CD4-positive, alpha-beta T cell treated with Interleukin-10 for 1 hour (primary cell): Measurements from ENCODE around the gene NPIPB2.
"Not testable (repeated sequence)": the region's sequence is repeated elsewhere in the genome, so short reads cannot be mapped to it uniquely, and the experiment has no call there.

Source experiments
- DNase-seq: peaks from one replicate; pipeline ENCODE4 v3.0.0-alpha.2; 2020

The NPIPB2 gene

DNA sequence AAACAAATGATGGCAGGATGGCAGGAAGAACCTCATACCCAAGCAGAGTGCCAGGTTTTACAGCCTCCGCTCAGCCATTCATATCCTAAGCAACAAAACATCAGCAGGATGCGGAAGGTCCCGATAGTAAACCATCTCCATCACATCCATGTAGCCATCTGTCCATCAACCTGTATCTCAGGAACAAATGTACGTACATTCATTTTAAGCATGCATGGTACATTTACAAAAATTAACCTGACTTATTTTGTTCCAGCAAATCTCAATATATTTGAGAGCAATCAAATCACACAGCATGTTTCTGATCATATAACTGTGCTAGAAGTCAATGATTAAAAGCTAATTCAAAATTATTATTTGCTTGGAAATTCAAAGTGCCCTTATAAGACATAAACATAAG is at the start of gene NPIPB2:
Gene NPIPB2, minus strand, starts transcription at position 101 of the 400 bp plus-strand sequence. Its CDS starts 0 bp downstream, at position 101.
- not testable (repeated sequence) for DNase-seq

DNA sequence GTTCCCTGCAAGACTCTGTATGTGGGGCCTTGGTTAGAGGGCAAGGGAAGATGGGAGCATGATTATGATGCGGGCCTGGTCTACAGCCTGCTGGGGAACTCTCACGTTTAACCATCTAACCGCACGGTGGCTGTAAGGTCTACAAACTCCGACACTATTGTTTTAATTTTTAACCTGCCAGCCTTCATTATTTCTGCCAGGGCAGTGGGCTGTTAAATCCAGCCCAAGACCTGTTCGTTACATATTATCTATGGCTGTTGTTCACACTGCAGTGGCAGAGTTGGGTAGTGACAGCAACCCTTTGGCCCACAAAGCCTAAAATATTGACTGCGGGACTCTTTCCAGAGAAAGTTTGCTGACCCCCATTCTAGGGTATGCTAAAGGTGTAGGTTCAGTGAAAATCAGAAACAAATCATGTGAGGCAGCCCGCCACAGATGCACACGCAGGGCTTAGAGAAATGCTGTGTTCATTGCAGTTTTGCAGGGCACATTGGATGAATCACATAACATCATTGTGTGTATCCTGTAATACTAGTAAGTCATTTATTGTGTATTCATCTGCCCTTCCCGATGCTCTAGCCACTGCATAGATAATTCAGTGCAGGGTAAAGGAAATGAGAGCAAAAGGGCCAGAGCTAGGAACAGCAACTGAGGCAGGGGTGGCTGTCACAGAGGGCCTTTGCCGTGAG is 49.0 kb upstream of the NPIPB2 start:
- DNase-seq = no peak

- DNase-seq = no peak
Measured at GRCh38 chr16:11988258-11988978, 46.6 kb upstream of the NPIPB2 start.

- no peak for DNase-seq
Measured at GRCh38 chr16:11986521-11987057, 44.7 kb upstream of the NPIPB2 start.

DNA sequence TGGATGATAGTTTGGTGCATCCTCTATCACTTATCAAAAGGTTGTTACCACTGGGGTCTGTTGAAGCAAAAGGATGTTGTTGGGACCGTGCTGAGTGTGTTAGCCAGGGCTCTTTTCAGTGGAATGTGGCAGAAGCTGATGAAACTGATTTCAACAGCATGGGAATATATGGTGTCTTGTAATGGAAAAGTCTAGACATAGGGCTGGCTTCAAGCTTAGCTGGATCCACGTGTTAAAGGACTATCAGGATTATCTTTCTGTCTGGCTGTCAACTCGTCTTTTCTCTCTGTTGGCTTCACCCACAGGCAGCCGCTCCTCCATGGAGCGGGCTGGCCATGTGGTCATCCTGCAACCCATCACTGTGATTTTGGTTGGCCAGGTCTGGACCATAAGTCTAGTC is 43.4 kb upstream of the NPIPB2 start:
- no peak for DNase-seq

DNA sequence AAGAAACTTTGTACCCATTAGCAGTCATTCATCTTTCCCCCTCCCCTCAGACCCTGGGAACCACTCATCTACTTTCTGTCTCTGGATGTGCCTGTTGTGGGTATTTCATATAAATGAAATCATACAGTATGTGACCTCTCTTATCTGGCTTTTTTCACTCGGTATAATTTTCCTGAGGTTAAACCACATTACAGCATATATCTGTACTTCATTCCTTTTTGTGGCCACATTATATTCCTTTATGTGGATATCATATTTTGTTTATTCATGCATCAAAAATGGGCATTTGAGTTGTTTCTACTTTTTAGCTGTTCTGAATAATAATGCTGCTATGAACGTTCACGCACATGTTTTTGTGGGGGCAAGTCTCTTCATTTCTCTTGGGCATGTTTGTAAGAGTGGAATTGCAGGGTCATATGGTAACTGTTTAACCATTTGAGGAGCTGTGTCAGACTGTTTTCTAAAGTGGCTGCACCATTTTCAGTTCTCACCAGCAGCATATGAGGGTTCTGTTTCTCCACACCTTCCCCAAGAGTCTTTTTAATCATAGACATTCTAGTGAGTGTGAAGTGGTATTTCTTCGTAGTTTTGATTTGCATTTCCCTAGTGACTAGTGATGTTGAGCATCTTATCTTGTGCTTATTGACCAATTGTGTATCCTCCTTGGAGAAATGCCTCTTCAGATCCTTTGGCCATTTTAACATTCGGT is 38.4 kb upstream of the NPIPB2 start:
- DNase-seq = no peak

DNA sequence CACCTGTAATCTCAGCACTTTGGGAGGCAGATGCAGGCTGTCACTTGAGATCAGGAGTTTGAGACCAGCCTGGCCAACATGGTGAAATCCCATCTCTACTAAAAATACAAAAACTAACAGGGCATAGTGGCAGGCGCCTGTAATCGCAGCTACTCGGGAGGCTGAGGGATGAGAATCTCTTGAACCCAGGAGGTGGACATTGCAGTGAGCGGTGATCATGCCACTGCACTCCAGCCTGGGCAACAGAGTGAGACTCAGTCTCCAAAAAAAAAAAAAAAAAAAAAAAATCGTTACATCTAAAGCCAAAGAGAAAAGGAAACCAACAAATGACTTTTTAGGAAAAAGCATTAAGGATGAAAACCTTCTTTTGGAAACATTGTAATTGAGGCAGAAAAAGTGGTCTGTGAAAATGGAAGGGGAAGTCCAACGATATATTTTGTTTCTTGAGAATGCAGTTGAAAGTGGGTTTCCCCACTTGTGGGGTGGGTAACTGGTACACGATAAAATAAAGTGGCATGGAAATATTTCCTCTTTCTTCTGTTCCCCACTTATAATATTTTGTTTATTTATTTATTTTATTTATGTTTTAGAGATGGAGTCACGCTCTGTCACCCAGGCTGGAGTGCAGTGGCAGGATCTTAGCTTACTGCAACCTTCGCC is 37.3 kb upstream of the NPIPB2 start:
- no peak for DNase-seq

GRCh38 chr16:11978080-11978479 is 36.2 kb upstream of the NPIPB2 start:
- no peak for DNase-seq

GRCh38 chr16:11977376-11978041 is 35.7 kb upstream of the NPIPB2 start:
- no peak for DNase-seq

GRCh38 chr16:11976850-11977375 is 35.1 kb upstream of the NPIPB2 start:
- DNase-seq = no peak

DNA sequence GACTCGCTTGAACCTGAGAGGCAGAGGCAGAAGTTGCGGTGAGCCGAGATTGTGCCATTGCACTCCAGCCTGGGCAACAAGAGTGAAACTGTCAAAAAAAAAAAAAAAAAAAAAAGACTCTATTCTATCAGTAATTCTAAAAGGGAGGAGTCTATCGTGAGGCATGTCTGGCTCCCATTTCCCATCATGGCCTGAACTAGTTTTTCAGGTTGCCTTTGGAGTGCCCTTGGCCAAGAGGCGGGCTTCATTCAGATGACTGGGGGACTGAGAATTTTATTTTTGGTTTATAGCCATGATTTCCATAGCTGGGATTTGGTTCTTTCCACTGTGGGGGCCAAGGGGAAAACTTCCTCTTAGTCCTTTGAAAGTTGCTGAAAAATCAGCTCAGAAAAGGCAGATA is 31.2 kb upstream of the NPIPB2 start:
- DNase-seq = no peak

DNA sequence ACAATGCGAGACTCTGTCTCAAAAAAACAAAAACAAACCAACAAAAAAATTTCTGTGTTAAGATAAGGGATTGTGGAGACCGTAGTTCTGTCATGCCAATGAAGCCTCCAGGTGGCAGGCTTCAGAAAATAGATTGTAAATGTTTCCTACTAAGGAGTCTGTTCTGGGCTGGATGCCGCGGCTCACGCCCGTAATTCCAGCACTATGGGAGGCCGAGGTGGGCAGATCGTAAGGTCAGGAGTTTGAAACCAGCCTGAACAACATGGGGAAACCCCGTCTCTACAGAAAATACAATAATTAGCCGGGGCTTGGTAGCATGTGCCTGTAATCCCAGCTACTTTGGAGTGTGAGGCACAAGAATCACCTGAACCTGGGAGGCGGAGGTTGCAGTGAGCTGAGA is 30.3 kb upstream of the NPIPB2 start:
- DNase-seq = no peak

DNA sequence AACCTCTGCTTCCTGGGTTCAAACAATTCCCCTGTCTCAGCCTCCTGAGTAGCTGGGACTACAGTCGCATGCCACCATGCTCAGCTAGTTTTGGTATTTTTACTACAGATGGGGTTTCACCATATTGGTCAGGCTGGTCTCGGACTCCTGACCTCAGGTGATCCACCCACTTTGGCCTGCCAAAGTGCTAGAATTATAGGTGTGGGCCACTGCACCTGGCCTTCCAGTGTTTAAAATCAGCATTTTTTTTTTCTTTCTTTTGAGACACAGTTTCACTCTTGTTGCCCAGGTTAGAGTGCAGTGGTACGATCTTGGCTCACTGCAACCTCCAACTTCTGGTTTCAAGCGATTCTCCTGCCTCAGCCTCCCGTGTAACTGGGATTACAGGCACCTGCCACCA is 28.4 kb upstream of the NPIPB2 start:
- not testable (repeated sequence) for DNase-seq

GRCh38 chr16:11968577-11968976 is 26.7 kb upstream of the NPIPB2 start:
- DNase-seq = no peak

DNA sequence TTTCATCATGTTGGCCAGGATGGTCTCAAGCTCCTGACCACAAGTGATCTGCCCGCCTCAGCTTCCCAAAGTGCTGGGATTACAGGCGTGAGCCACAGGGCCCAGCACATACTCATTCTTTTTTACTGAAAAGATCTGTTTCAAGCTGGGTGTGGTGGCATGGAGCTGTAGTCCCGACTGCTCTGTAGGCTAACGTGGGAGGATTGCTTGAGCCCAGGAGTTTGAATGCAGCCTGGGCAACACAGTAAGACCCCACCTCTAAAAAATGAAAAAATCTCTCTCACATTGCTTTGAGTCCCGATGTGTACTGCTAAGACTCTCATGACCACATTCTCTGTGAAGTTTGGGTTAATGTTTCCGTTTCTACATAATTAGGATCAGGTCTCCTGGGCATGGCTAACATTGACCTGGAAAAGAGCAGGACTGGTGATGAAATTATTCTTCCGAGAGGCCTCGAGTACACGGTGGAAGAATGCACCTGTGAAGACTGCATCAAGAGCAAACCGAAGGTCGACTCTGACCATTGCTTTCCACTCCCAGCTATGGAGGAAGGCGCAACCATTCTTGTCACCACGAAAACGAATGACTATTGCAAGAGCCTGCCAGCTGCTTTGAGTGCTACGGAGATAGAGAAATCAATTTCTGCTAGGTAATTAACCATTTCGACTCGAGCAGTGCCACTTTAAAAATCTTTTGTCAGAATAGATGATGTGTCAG is 25.5 kb upstream of the NPIPB2 start:
- DNase-seq = no peak

DNA sequence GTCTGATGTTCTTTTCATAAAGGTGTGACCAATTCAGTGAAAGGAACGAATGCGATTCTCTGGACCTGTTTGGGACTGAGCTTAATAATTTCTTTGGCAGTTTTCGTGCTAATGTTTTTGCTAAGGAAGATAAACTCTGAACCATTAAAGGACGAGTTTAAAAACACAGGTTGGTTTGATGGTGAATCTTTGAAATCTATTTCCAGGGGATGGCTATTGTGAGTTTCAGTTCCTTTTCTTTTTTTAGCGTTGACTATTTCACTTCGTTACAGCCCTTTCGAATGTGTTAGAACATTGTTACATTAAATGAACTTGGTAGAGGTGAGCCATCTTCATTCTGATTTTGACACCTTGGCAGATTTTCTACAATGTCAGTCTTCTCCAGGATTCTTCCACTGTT is 24.3 kb upstream of the NPIPB2 start:
- no peak for DNase-seq

DNA sequence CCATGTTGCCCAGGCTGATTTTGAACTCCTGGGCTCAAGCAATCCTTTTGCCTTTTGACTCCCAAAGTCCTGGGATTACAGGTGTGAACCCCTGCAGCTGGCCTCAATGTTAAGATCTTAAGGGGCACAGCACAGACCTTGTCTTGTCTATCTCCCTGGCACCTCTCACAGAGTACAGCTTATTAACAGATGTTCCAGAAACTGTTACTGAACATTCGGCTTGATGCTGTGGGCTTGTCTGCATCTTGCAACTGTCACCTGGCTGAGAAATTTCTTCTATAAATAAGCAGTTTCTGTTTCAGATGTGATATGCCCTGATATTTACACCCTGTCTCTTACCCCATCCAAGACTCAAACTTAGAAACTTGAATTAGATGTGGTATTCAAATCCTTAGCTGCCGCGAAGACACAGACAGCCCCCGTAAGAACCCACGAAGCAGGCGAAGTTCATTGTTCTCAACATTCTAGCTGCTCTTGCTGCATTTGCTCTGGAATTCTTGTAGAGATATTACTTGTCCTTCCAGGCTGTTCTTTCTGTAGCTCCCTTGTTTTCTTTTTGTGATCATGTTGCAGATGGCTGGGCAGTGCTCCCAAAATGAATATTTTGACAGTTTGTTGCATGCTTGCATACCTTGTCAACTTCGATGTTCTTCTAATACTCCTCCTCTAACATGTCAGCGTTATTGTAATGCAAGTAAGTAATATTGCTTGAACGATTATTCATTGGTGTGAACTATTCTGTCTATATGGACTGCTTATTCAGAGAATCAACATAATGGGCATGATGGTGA is 23.1 kb upstream of the NPIPB2 start, which contains the start of gene TNFRSF17:
Gene TNFRSF17, plus strand, starts transcription at position 450 of the 791 bp plus-strand sequence. Its CDS starts 115 bp downstream, at position 565.
- no peak for DNase-seq

DNA sequence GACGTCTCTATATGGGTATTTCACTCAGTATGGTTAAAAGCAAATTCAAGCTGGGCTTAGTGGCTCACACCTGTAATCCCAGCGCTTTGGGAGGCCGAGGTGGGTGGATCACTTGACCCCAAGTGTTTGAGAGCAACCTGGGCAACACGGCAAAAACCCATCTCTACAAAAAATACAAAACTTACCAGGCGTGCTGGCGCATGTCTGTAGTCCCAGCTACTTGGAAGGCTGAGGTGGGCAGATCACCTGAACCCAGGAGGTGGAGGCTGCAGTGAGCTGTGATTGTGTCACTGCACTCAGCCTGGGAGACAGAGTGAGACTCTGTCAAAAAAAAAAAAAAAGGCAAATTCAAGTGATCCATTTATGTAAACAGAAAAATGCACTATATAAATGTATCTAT is 21.9 kb upstream of the NPIPB2 start:
- no peak for DNase-seq

DNA sequence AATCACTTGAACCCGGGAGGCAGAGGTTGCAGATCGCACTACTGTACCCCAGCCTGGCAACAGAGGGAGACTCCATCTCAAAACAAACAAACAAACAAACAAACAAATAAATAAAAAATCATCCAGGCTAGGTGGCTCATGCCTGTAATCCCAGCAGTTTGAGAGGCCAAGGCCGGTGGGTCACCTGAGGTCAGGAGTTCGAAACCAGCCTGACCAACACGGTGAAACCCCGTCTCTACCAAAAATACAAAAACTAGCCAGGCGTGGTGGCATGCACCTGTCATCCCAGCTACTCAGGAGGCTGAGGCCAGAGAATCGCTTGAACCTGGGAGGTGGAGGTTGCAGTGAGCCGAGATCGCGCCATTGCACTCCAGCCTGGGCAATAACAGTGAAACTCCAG is 21.1 kb upstream of the NPIPB2 start:
- not testable (repeated sequence) for DNase-seq

DNA sequence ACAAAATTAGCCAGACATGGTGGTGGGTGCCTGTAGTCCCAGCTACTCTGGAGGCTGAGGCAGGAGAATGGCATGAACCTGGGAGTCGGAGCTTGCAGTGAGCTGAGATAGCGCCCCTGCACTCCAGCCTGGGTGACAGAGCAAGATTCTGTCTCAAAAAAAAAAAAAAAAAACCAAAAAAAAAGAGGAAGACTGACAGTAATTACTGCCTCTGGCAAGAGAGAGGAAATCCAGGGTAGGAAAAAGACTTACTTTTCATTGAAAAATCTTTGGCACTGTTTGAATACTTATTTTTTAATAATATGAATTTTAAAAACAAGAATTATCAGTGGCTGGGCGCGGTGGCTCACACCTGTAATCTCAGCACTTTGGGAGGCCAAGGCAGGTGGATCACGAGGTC is 20.6 kb upstream of the NPIPB2 start:
- not testable (repeated sequence) for DNase-seq
